Measurements from ENCODE around the gene CELF4.

The CELF4 gene

DNA sequence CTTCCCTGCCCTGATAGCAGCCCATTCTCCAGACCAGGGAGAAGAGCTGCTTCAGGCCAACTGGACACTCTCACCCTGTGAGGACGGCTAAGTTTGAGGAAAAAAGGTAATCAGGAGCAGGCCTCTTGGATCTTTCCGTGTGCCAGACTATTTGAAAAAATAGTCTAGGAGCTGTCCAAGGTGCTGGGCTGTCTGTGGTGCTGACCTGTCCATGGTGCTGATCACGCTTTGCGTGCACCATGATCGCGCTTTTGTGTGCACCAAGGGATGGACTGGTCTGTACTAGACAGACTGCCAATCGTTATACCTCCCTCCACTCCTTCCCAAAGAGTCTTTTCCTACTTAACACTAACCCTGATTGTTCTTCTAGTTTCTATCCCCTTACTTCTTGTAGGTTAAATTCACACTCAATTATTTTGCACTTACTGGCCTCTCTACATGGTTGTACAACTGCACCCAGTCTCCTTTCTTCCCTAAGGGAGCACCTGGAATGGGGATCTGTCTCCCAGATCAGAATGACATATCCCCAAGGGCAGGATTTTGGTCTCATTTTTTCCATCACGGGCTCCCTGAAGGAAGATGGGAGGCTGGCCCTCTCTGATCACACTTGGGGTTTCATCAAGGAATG is 295.4 kb downstream of the CELF4 start:
- DNase-seq (ENCODE audit: extremely low read depth in 1 of 2, low read depth in 1 of 2): no peak

DNA sequence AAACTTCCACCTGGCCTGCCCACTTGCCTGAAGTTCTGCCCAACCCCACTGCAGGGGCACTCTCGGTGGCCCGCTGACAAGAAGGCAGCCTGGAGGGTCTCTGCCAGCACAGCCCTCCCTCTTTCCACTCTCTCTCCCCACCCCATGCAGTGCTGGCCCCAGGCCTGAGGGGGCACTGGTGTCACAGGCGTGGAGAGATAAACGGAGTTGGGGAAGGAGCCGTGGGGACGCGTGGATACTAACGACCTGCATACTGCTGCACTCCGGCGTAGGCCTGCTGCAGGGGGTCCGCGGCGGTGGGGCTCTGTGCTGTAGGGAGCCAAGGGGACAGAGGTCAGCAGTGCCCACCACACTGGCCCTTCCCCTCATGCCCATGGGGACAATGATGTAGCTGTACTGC is 299.3 kb downstream of the CELF4 start:
- no peak for DNase-seq (ENCODE audit: extremely low read depth in 1 of 2, low read depth in 1 of 2)

- DNase-seq (ENCODE audit: extremely low read depth in 1 of 2, low read depth in 1 of 2): no peak
Measured at GRCh38 chr18:37265382-37265781, 300.2 kb downstream of the CELF4 start.

- DNase-seq (ENCODE audit: extremely low read depth in 1 of 2, low read depth in 1 of 2): no peak
Measured at GRCh38 chr18:37264956-37265355, 300.6 kb downstream of the CELF4 start.

DNA sequence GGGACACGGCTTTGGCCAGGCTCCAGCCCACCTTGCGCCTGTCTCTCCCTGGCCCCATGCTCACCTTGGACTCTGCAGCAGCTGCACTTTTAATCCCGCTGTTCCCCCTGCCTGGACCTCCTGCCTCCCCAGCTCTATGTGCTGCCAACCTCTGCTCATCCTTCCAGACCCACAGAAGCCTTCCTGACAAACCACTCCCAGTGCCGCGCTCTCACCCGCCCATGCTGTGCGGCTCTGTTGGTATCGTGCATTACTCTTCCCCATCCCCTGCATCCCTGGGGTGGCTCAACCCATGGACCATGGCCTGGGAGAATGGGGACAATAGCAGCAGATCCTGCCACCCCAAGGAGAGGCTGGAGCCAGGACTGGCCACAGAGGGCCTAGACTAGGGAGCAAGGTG is 303.6 kb downstream of the CELF4 start:
- no peak for DNase-seq (ENCODE audit: extremely low read depth in 1 of 2, low read depth in 1 of 2)

DNA sequence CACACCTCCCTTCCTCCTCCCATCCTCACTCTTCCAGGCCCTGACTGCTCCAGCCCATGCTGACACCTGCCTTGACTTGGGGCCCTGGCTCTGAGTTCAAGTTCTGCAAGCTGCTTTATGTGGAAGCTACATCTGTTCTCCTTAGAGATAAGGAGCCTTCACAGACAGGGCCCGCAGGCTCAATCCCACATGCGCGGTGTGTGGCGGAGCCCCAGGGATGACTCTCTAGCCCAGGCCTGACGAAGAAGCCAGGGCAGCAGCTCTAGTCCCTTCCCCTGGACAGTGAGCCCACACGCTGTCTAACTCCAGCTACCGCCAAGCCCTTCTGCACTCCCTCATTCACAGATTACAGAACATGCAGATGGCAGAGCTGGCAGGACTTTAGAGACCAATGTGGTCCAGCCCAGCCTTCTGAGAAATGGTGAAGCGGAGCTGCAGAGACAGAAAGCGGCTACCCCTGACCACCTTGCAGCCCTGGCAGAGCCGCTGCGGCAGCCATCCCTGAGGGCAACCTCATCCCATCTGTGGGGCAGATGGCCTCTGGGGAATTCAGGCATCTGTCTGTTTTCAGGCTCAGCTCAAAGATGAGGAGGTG is 304.3 kb downstream of the CELF4 start:
- no peak for DNase-seq (ENCODE audit: extremely low read depth in 1 of 2, low read depth in 1 of 2)

GRCh38 chr18:37260367-37261093 is 305.1 kb downstream of the CELF4 start:
- no peak for DNase-seq (ENCODE audit: extremely low read depth in 1 of 2, low read depth in 1 of 2)

GRCh38 chr18:37259711-37260110 is 305.9 kb downstream of the CELF4 start:
- DNase-seq (ENCODE audit: extremely low read depth in 1 of 2, low read depth in 1 of 2): no peak

GRCh38 chr18:37258819-37259218 is 306.8 kb downstream of the CELF4 start:
- no peak for DNase-seq (ENCODE audit: extremely low read depth in 1 of 2, low read depth in 1 of 2)

DNA sequence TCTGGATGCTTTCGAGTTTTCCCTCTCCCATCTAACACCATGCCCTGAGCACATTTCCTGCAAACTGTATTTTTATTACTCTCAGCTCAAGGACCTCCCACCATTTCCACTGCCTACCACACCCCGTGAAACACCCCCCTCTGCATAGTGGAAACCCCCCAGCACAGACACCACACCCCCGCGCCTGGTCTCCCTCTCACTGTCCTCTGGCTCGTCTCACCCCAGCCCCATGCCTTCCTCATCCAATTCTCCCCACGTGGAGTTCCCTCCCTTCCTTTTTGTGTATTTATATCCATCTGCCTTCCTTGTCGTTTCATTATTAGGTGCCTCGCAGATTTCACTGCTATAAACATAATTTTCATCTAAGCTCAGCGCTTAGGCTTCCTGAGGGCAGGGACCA is 307.5 kb downstream of the CELF4 start:
- no peak for DNase-seq (ENCODE audit: extremely low read depth in 1 of 2, low read depth in 1 of 2)

DNA sequence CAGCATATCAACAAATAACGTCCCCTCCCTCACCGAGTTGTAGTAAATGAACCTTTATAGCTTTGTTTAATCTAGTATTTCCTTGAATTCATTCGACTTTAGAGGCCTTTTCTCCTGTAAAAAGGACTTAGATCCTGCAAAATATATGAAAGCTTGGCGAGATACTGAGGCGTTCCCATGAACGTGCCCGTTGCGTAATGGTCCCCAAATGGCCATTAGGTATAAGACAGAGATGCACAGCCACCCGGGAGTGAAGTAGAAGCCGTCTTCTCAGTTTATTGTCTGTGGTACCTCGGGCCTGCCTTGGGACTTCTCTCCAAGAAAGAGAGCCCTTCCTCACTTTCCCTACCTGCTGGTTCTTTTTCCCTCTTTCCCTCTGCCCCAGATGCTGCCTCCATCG is 310.6 kb downstream of the CELF4 start:
- DNase-seq (ENCODE audit: extremely low read depth in 1 of 2, low read depth in 1 of 2): no peak

DNA sequence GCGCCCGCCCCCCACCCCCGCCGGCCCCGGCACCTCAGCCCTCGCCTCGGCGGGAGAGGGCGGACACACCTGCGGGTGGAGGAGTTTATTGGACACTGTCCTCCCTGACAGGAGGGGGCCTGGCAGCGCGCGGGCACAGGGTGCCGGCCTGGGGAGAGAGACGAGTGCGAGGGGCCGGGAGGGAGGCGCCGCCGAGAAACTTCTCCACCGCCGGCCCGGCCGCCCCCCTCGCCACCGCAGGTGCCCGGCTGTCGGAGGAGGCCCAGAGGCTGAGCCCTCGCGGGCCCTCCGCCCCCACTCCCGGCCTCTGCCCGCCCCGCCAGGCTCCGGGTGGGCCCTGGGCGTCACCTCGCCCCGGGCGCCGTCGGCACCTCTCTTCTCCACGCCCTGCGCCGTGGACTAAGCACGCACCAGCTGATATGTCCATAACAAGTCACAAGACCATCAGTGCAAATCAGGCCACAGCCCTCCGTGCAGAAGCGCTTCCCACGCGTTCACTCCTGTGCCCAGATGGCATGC is 311.3 kb downstream of the CELF4 start:
- DNase-seq (ENCODE audit: extremely low read depth in 1 of 2, low read depth in 1 of 2): no peak

GRCh38 chr18:37253394-37254235 is 312.0 kb downstream of the CELF4 start:
- no peak for DNase-seq (ENCODE audit: extremely low read depth in 1 of 2, low read depth in 1 of 2)

DNA sequence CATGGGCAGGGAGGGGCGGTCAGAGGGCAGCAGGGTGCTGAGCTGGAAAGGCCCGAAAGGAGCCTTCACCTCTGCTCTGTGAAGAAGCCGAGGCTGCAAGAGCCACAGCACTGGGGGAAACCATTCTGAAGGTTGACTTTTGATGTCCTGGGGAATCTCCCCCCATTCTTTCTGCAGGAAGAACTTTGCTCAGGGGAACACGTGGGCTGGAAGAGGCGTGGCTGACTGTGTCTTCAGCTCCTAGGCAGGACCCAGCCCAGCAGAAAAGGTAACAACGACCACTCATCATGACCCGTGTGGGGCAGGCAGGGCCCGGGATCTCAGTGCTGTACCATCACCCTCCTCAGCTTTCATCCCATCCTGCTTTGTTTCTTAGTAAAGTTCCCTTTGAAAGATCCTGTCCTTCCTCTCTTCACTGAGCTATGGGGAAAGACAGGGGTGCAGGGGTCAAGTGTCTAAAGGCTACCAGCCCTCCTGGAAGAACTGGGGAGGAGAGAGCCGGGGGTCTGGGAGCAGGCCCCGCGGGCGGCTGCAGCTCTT is 312.7 kb downstream of the CELF4 start:
- DNase-seq (ENCODE audit: extremely low read depth in 1 of 2, low read depth in 1 of 2): no peak

DNA sequence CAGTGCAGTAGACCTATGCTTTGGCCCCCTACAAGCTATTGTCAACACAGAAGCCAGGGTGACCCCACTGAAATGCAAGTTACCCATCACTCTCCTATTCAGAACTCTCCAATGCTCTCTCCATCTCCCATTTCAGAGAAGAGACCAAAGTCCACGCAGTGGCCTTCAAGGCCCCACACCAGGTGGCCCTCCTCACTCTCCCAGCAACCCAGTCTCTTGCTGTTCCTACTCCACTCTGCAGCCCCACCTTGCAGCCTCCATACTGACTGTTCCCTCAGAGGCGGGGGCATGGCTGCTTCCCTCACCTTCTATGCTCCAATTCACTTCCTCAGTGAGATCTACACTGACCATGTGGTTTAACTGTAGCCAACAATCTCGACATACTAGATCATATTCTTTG is 313.3 kb downstream of the CELF4 start:
- no peak for DNase-seq (ENCODE audit: extremely low read depth in 1 of 2, low read depth in 1 of 2)

DNA sequence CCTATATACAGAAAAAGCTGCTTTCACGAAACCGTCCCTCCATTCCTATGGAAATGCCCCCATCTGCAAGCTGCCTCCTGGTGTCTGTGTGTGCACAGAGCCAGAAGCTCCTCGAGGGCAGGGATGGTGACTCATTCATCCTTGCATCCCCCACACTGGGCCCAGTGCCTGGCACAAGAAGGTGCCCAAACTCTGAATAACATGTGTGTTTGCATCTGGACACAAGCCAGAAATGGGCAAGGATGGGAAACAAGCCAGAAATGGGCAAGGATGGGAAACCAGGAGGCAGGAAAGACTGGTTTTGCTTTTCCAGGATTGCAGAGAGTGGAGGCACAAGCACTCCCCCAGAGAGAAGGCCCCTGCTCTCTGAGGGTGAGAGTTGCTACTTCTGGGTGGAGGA is 313.9 kb downstream of the CELF4 start:
- no peak for DNase-seq (ENCODE audit: extremely low read depth in 1 of 2, low read depth in 1 of 2)

- no peak for DNase-seq (ENCODE audit: extremely low read depth in 1 of 2, low read depth in 1 of 2)
Measured at GRCh38 chr18:37249895-37250618, 315.5 kb downstream of the CELF4 start.

DNA sequence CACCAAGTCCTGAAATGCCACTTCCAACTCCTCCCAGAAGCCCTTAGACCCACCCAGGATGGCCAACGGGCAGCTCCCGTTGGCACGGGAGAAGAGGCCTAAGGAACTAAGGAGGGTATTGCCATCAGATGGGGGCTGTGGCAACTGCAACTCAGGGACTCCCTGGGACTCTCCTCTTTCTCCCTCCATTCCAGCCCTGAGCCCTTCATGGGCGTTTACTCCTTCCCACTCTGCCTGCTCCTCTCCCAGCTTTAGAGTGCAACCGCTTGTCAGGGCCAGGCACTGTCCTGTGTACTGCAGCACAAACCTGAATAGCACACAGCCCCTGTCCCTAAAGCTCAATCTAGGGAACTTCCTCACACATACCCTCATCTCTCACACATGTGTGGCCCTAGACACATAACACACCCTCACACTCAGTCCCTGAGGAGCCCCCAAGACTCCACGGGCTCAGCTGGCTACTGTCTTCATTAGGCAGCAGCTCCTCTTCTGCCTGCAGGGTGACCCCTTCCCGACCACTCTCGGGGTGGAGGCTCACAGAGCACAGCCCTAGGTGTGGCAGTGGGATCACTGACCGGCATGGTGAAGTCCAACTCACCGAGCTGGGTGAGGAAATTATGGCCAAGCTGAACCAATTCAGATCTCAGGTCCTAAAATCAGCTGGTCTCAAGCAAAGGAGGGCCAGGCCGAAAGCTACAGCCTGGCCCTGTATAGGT is 316.3 kb downstream of the CELF4 start:
- DNase-seq (ENCODE audit: extremely low read depth in 1 of 2, low read depth in 1 of 2): no peak

GRCh38 chr18:37248281-37248680 is 317.3 kb downstream of the CELF4 start:
- DNase-seq (ENCODE audit: extremely low read depth in 1 of 2, low read depth in 1 of 2): no peak
